ENCODE data around the gene ENO4. TPM values are rescaled to one million over a fixed set of nuclear protein-coding genes. Genes with fewer than 3 reads are reported as not detected.

The ENO4 gene
- total and polyA plus RNA-seq, 9 of the 15 experiments (the other 6 are each of a cell fraction or from before 2014, with no cell fraction given), result 0.07 TPM; not detected in 8

GRCh38 chr10:116831086-116831485 is 18.2 kb upstream of the ENO4 start:
- in situ Hi-C loops (cut with MboI), result no loop called here
- H3K4me3 ChIP-seq, result no peak overlapping the region
- no peak for FAIRE-seq
- no peaks in the 10 kb centered on the region for H3K79me2 ChIP-seq (ENCODE audit: control insufficient read depth, insufficient read depth, low read length)
- ChIA-PET CTCF (ENCODE audit: low intra/inter-chr PET ratio) (no interaction called here), POLR2A (no interaction called here)
- H2AFZ ChIP-seq (ENCODE audit: low read depth, low read length), result no peak overlapping the region
- H3K4me2 ChIP-seq (ENCODE audit: insufficient read depth, low read length), result no peak overlapping the region
- no peak for ATAC-seq
- intact Hi-C loops (cut with micrococcal nuclease), result no loop called here
- BruUV-seq (replicated peaks), result no TSS peak
- H4K20me1 ChIP-seq (replicated peaks; ENCODE audit: control insufficient read depth, insufficient read depth, low read length), result no peaks in the 10 kb centered on the region
- peaks cover 10 to 64% of the 10 kb centered on the region in 2 experiments; a peak in 4 of 5 replicates for H3K27me3 ChIP-seq (ENCODE audit: control insufficient read depth in 2 of 2, insufficient read depth in 2 of 2, low read length in 2 of 2)
- H3K27ac ChIP-seq (ENCODE audit: extremely low read depth, low read depth, low read length), result no peak overlapping the region
- no peaks in the 10 kb centered on the region for H3K9me1 ChIP-seq (ENCODE audit: control insufficient read depth, insufficient read depth, low read length)
- no peaks in the 10 kb centered on the region for H3K9me3 ChIP-seq (replicated peaks; ENCODE audit: control insufficient read depth, insufficient read depth, low read depth, low read length)
- no peak overlapping the region for H3K9ac ChIP-seq (ENCODE audit: insufficient read depth in 1 of 2, low read depth in 2 of 2, low read length in 2 of 2)
- H3K4me1 ChIP-seq (replicated peaks in 1 of 2; ENCODE audit: control insufficient read depth in 2 of 2, insufficient read depth in 2 of 2, low read length in 2 of 2), result 0 out of 5 replicates have a peak, but pooled peaks cover 0 to 3% of the 10 kb centered on the region in 2 experiments
- no peak for DNase-seq (ENCODE audit: extremely low read depth in 1 of 4, low spot score in 3 of 4)
- H3K36me3 ChIP-seq (ENCODE audit: control insufficient read depth, insufficient read depth, low read length), result no peaks in the 10 kb centered on the region
- WGBS (ENCODE audit: insufficient coverage, low coverage, missing lambda C conversion rate), result 0% methylated on average over 1 of the region's 4 CpGs
- TF ChIP-seq NR2F6 (CRISPR knock-in tag; IDR thresholded peaks at IDR 0.05) (no peak), PCBP2 (IDR thresholded peaks at IDR 0.05; ENCODE audit: low read depth, low read length, poor library complexity, severe bottlenecking) (no peak), NRF1 (conservative IDR thresholded peaks at IDR 0.05 in 1 of 2, IDR thresholded peaks at IDR 0.05 in 1 of 2) (no peak), NR2C2 (CRISPR knock-in tag; IDR thresholded peaks at IDR 0.05) (no peak), NR2C2 (tag; IDR thresholded peaks at IDR 0.05) (no peak), GMEB1 (CRISPR knock-in tag; IDR thresholded peaks at IDR 0.05) (no peak), SIN3A (IDR thresholded peaks at IDR 0.05; ENCODE audit: borderline replicate concordance in 2 of 2, control insufficient read depth in 1 of 2, low read depth in 2 of 2, low read length in 2 of 2) (no peak), ILF3 (IDR thresholded peaks at IDR 0.05; ENCODE audit: borderline replicate concordance) (no peak), SMARCE1 (IDR thresholded peaks at IDR 0.05) (no peak), HDGF (IDR thresholded peaks at IDR 0.05) (no peak), BRD9 (IDR thresholded peaks at IDR 0.05; ENCODE audit: low read depth, partially characterized antibody) (no peak), CREBBP (IDR thresholded peaks at IDR 0.05; ENCODE audit: low read depth, low read length) (no peak), ZHX1 (conservative IDR thresholded peaks at IDR 0.05; ENCODE audit: low read length) (no peak), RFX7 (CRISPR knock-in tag; IDR thresholded peaks at IDR 0.05) (no peak), MCM3 (IDR thresholded peaks at IDR 0.05) (no peak), RHOXF2B (CRISPR knock-in tag; conservative IDR thresholded peaks at IDR 0.05) (no peak), ATF6 (CRISPR knock-in tag; IDR thresholded peaks at IDR 0.05) (no peak)
